Heart right ventricle (tissue), 16 donors: ENCODE data around the gene ADAMTS20. TPM values are rescaled to one million over a fixed set of nuclear protein-coding genes. Genes with fewer than 3 reads are reported as not detected.

Source experiments
- ATAC-seq, 8 donors: fragments of 200-7000 bp; cut with Tn5 transposase; one replicate each; pipeline ENCODE4 v1.9.1; 2020; ENCODE audit warnings: mild to moderate bottlenecking in 8 of 8, moderate library complexity in 8 of 8, moderate number of reproducible peaks in 1 of 8
- DNase-seq, 2 donors: peaks; one replicate each; pipeline ENCODE4 v3.0.0-alpha.2; 2020
- H3K27ac ChIP-seq, 10 donors: fragments of 200-600 bp; sonication (generic) in 2 of 10; one replicate each; pipeline versions ENCODE4 v1.5.0 to v1.8.0; 2020 to 2022; ENCODE audit warnings: mild to moderate bottlenecking in 3 of 10
- H3K27me3 ChIP-seq, 7 donors: fragments of 200-600 bp; one replicate each; pipeline ENCODE4 v1.8.0; 2021 to 2022; ENCODE audit warnings: mild to moderate bottlenecking in 2 of 7
- H3K36me3 ChIP-seq, 9 donors: fragments of 200-600 bp; sonication (generic) in 1 of 9; one replicate each; pipeline versions ENCODE4 v1.5.0 to v1.8.0; 2020 to 2022; ENCODE audit warnings: mild to moderate bottlenecking in 2 of 9
- H3K4me1 ChIP-seq, 9 donors: fragments of 200-600 bp; sonication (generic) in 1 of 9; one replicate each; pipeline versions ENCODE4 v1.5.0 to v1.8.0; 2020 to 2022; ENCODE audit warnings: mild to moderate bottlenecking in 4 of 9
- H3K4me3 ChIP-seq, 10 donors: fragments of 200-600 bp; sonication (generic) in 2 of 10; one replicate each; pipeline versions ENCODE4 v1.5.0 to v1.8.0; 2020 to 2022; ENCODE audit warnings: mild to moderate bottlenecking in 7 of 10, moderate library complexity in 2 of 10
- H3K9me3 ChIP-seq, 11 donors: fragments of 200-600 bp in 10 of 11; sonication (generic) in 2 of 11; one replicate each; pipeline versions ENCODE4 v1.5.0 to v1.8.0; 2013 to 2022; ENCODE audit warnings: mild to moderate bottlenecking in 2 of 11, control low read depth in 1 of 11, moderate library complexity in 1 of 11
- WGBS, 2 donors: extraction: QIAGEN DNeasy Blood & Tissue Kit; methylation state at CpG; one replicate each; pipeline ENCODE4 v1.1.7; 2013; ENCODE audit warnings: inconsistent platforms in 1 of 2; 5-methylcytosine and 5-hydroxymethylcytosine counted together
- intact Hi-C, 10 donors: fragments of 100-400 bp; cut with DNase I; formaldehyde crosslinking; loops; one replicate each; pipeline versions ENCODE4 v1.11.1 to v1.14.2; 2022
- polyA plus RNA-seq, 2 donors: library from polyadenylated mRNA; stranded (reverse); fragments of 200-250 nt; gene quantifications; one replicate each; pipeline ENCODE4 v1.2.3, GENCODE V29; 2013
- total RNA-seq, 10 donors: library from RNA; stranded (reverse); fragmentation: NEBNext Ultra II Directional in 3 of 10; extraction: Animal tissue kit (Norgen Biotek cat#: 25700) in 3 of 10; gene quantifications; one replicate each; pipeline versions ENCODE4 v1.2.1 to v1.2.4, GENCODE V29; 2021 to 2023
- TF ChIP-seq, protein P1 (sequence below), 9 donors: fragments of 200-600 bp; sonication (generic) in 2 of 9; IDR thresholded peaks; one replicate each; pipeline versions ENCODE4 v1.5.0 to v1.8.0; 2021 to 2022; ENCODE audit warnings: antibody characterized with exemption in 9 of 9, mild to moderate bottlenecking in 5 of 9, moderate library complexity in 1 of 9
- donor health status: Arrhythmogenic right ventricular cardiomyopathy.
- donor health status: ischemic (EF 13 %, LVEDD 7.1; RV severe dilation, severe dysfunction).
- donor health status: healthy with polysubstance abuse.
- donor health status: DM: no; HTN: yes; CAD: no.
- donor health status: DM: no; HTN: no; CAD: no.
- donor health status: ischemic (EF 25% LVEDD 6.9; RV normal size, moderate dysfunction).
- donor health status: ischemic (EF 25% LVEDD 5.7; RV mildly dilated, moderate dysfunction).
- donor health status: healthy.
- donor health status: DM: yes; HTN: yes; CAD: no.
- donor health status: Ischemic cardiomyopathy.
- donor health status: ischemic (EF 35%, LVEDD 5.7; RV mildly dilated, moderate dysfunction).
- donor health status: nonischemic (EF 11% LVEDD 7.7; RV severe dilation, severe dysfunction).
- donor health status: DM: yes; HTN: yes; CAD: no.
- donor health status: PGD.
- donor health status: ischemic (EF 29% LVEDD 5.4; RV normal size, mild dysfunction).
- donor health status: nonischemic (EF 23%, LVEDD 6.1; RV moderate dilation, normal function).

ADAMTS20 gene
- total and polyA plus RNA-seq, 12 donors: not detected

- Histone ChIP-seq H3K36me3 (no peaks in the 10 kb centered on the region), H3K27me3 (peaks cover 0 to 8% (median 0%) of the 10 kb centered on the region in 7 donors), H3K4me1 (no peaks in the 10 kb centered on the region), H3K9me3 (no peaks in the 10 kb centered on the region), H3K27ac (no peak overlapping the region), H3K4me3 (no peak overlapping the region)
- no peak for DNase-seq
- no peak for ATAC-seq
- WGBS, 2 donors: 66% methylated on average over 5 of the region's 5 CpGs
- intact Hi-C loops: no loop called here
- TF ChIP-seq, protein P1, sequence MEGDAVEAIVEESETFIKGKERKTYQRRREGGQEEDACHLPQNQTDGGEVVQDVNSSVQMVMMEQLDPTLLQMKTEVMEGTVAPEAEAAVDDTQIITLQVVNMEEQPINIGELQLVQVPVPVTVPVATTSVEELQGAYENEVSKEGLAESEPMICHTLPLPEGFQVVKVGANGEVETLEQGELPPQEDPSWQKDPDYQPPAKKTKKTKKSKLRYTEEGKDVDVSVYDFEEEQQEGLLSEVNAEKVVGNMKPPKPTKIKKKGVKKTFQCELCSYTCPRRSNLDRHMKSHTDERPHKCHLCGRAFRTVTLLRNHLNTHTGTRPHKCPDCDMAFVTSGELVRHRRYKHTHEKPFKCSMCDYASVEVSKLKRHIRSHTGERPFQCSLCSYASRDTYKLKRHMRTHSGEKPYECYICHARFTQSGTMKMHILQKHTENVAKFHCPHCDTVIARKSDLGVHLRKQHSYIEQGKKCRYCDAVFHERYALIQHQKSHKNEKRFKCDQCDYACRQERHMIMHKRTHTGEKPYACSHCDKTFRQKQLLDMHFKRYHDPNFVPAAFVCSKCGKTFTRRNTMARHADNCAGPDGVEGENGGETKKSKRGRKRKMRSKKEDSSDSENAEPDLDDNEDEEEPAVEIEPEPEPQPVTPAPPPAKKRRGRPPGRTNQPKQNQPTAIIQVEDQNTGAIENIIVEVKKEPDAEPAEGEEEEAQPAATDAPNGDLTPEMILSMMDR (IDR thresholded peaks at IDR 0.05): no peak
These were observed 155.3 kb downstream of the ADAMTS20 start for GRCh38 chr12:43396671-43397070.

DNA sequence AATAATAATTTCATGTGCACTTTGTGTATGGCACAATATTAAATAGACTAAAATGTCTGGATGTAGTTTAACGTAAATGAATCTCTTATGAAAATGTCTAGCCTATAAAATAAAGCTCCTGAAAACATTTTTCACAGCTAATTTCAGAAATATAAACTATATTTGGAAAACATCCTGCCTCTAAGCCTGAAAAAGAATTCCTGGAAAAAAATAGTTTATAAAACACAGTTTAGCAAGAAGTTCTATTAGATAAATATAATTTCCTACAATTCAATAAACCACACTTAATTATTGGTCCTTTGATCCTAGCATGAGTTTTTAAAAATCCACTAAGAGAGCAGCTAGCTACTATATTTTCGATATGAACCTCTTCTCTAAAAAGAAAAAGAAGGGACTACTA, 159.9 kb downstream of the ADAMTS20 start:
- WGBS, 2 donors: 85 to 89% methylated on average over 2 of the region's 2 CpGs
- intact Hi-C loops: no loop called here
- ATAC-seq (no peak), DNase-seq (no peak)
- TF ChIP-seq, protein P1 (IDR thresholded peaks at IDR 0.05): no peak
- H3K4me3 ChIP-seq: no peak overlapping the region
- H3K36me3 ChIP-seq: no peaks in the 10 kb centered on the region
- peaks cover 0 to 8% (median 0%) of the 10 kb centered on the region in 7 donors for H3K27me3 ChIP-seq
- no peak overlapping the region for H3K27ac ChIP-seq
- H3K4me1 ChIP-seq: no peaks in the 10 kb centered on the region
- peaks cover 0 to 10% (median 0%) of the 10 kb centered on the region in 11 donors for H3K9me3 ChIP-seq

GRCh38 chr12:43381879-43382278, 170.1 kb downstream of the ADAMTS20 start:
- Histone ChIP-seq H3K4me1 (no peaks in the 10 kb centered on the region), H3K27me3 (no peaks in the 10 kb centered on the region), H3K9me3 (peaks cover 0 to 64% (median 9%) of the 10 kb centered on the region in 11 donors), H3K27ac (no peak overlapping the region), H3K36me3 (no peaks in the 10 kb centered on the region), H3K4me3 (no peak overlapping the region)
- WGBS, 2 donors: 52 to 58% methylated on average over 1 of the region's 1 CpG
- intact Hi-C loops: no loop called here
- no peak for DNase-seq
- TF ChIP-seq, protein P1 (IDR thresholded peaks at IDR 0.05): no peak
- ATAC-seq: no peak

DNA sequence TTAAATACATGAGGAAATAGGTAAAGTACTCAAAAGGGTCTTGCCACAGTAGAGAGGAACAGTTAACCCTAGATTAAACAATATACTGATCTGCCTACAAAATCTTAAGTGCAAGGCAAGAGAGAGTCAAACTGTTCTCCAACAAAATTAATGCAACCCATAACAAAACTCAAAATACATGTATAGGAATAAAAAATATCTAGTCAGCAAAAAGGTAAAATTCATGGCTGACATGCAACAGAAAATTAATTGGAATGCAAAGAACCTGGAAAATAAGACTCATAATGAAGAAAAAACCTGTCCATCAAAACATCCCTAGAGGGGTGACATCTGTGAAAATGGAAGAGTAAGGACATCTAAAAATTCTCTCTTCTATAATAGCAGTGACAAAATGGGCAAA, 173.6 kb downstream of the ADAMTS20 start:
- H3K4me1 ChIP-seq: no peaks in the 10 kb centered on the region
- H3K4me3 ChIP-seq: no peak overlapping the region
- intact Hi-C loops: no loop called here
- TF ChIP-seq, protein P1 (IDR thresholded peaks at IDR 0.05): no peak
- ATAC-seq (no peak), DNase-seq (no peak)
- H3K27me3 ChIP-seq: no peaks in the 10 kb centered on the region
- H3K27ac ChIP-seq: no peak overlapping the region
- no peaks in the 10 kb centered on the region for H3K36me3 ChIP-seq
- H3K9me3 ChIP-seq: peaks cover 0 to 43% (median 9%) of the 10 kb centered on the region in 11 donors
